Measurements from ENCODE around the gene DOP1B.

GRCh38 chr21:36202726-36203602 is 46.3 kb downstream of the DOP1B start:
- TF ChIP-seq POLR2AphosphoS5 (IDR thresholded peaks at IDR 0.05), result no peak
- TF ChIP-seq CTCF (IDR thresholded peaks at IDR 0.05), result no peak
- TF ChIP-seq POLR2A (IDR thresholded peaks at IDR 0.05), result no peak
